Putamen (tissue), 1 donor: ENCODE measurements around the gene TRMT44.
"Not testable (repeated sequence)": the region's sequence is repeated elsewhere in the genome, so short reads cannot be mapped to it uniquely, and the experiment has no call there.

Experiments used
- DNase-seq: peaks from one replicate; pipeline ENCODE4 v3.0.0-alpha.2; 2016; ENCODE audit warnings: low spot score

The TRMT44 gene

GRCh38 chr4:8513080-8513479 lies 72.5 kb downstream of the TRMT44 start:
- not testable (repeated sequence) for DNase-seq

- DNase-seq: no peak
Measured at GRCh38 chr4:8513931-8514330, 73.4 kb downstream of the TRMT44 start.

- no peak for DNase-seq
Measured at GRCh38 chr4:8514391-8514790, 73.8 kb downstream of the TRMT44 start.

- DNase-seq: no peak
Measured at GRCh38 chr4:8515316-8516060, 74.9 kb downstream of the TRMT44 start.

GRCh38 chr4:8516061-8516573 lies 75.5 kb downstream of the TRMT44 start:
- no peak for DNase-seq

GRCh38 chr4:8516996-8517550 lies 76.5 kb downstream of the TRMT44 start:
- DNase-seq: no peak

- DNase-seq: no peak
Measured at GRCh38 chr4:8517946-8518345, 77.4 kb downstream of the TRMT44 start.

GRCh38 chr4:8522160-8523120 lies 81.9 kb downstream of the TRMT44 start:
- DNase-seq: no peak

GRCh38 chr4:8523175-8523574 lies 82.6 kb downstream of the TRMT44 start:
- no peak for DNase-seq

- DNase-seq: no peak
Measured at GRCh38 chr4:8523766-8524165, 83.2 kb downstream of the TRMT44 start.

GRCh38 chr4:8524595-8525382 lies 84.2 kb downstream of the TRMT44 start:
- no peak for DNase-seq

- no peak for DNase-seq
Measured at GRCh38 chr4:8525383-8526120, 85.0 kb downstream of the TRMT44 start.
